Measurements from ENCODE around the gene PADI1.

The PADI1 gene

GRCh38 chr1:17295292-17295691 is 90.4 kb downstream of the PADI1 start:
- DNase-seq (ENCODE audit: low read depth): no peak
- H3K4me3 ChIP-seq (ENCODE audit: low read depth, low read length): no peak overlapping the region
- TF ChIP-seq CTCF (conservative IDR thresholded peaks at IDR 0.05; ENCODE audit: low read depth, low read length): no peak

Data from choroid plexus epithelial cell (primary cell).